Uterus (tissue), 4 donors: ENCODE measurements around the gene OPTC. TPM values are rescaled to one million over a fixed set of nuclear protein-coding genes. Genes with fewer than 3 reads are reported as not detected.

Experiments used
- DNase-seq, 2 donors: peaks; one replicate each; pipeline ENCODE4 v3.0.0-alpha.2; 2019 to 2020
- H3K27ac ChIP-seq, 2 donors: fragments of 200-600 bp; sonication (generic); 1 replicate in 1 of 2; 2 replicates in 1 of 2; pipeline ENCODE4 v1.5.1; 2016 to 2018
- H3K27me3 ChIP-seq, 2 donors: fragments of 200-600 bp; sonication (generic); one replicate each; pipeline ENCODE4 v1.5.1; 2018 to 2019; ENCODE audit warnings: control low read depth in 1 of 2
- H3K36me3 ChIP-seq, 2 donors: fragments of 200-600 bp; sonication (generic); one replicate each; pipeline ENCODE4 v1.5.1; 2019; ENCODE audit warnings: control low read depth in 1 of 2
- H3K4me1 ChIP-seq, 2 donors: fragments of 200-600 bp; sonication (generic); one replicate each; pipeline ENCODE4 v1.5.1; 2018 to 2019; ENCODE audit warnings: control low read depth in 1 of 2
- H3K4me3 ChIP-seq, 2 donors: fragments of 200-600 bp; sonication (generic); 1 replicate in 1 of 2; 2 replicates in 1 of 2; pipeline ENCODE4 v1.5.1; 2018 to 2019; ENCODE audit warnings: mild to moderate bottlenecking in 1 of 2
- H3K9me3 ChIP-seq, 2 donors: fragments of 200-600 bp; sonication (generic); one replicate each; pipeline ENCODE4 v1.5.1; 2019; ENCODE audit warnings: control low read depth in 1 of 2
- CTCF ChIP-seq, 4 experiments: fragments of 200-600 bp in 2 of 4; fragments of 450-650 bp in 2 of 4; sonication (generic) in 2 of 4; IDR thresholded peaks; one replicate each; pipeline ENCODE4 v1.5.1; 2016 to 2019; ENCODE audit warnings: antibody characterized with exemption in 4 of 4, mild to moderate bottlenecking in 2 of 4, moderate library complexity in 1 of 4
- POLR2A ChIP-seq, 2 donors: fragments of 450-650 bp; IDR thresholded peaks; one replicate each; pipeline ENCODE4 v1.6.1; 2016; ENCODE audit warnings: antibody characterized with exemption in 2 of 2, mild to moderate bottlenecking in 1 of 2, moderate library complexity in 1 of 2
- intact Hi-C: fragments of 100-400 bp; cut with DNase I; formaldehyde crosslinking; loops from one replicate; pipeline ENCODE4 v1.15.1; 2023; ENCODE audit warnings: low total_unique reads
- total RNA-seq, 4 donors: library from RNA; depleted of rRNA in 3 of 4; stranded (reverse); fragments of >200 nt in 3 of 4; gene quantifications; one replicate each; pipeline versions ENCODE4 v1.1.0 to v1.2.4, GENCODE V29; 2014 to 2023
- donor health status: DM: yes; HTN: yes; CAD: no.

Gene OPTC
- total RNA-seq, 4 donors from 2014 or later: not detected

- intact Hi-C loops: no loop called here
- no peak overlapping the region for H3K4me3 ChIP-seq
- no peaks in the 10 kb centered on the region for H3K4me1 ChIP-seq
- TF ChIP-seq POLR2A (IDR thresholded peaks at IDR 0.05): no peak
- TF ChIP-seq CTCF (IDR thresholded peaks at IDR 0.05): no peak
- no peaks in the 10 kb centered on the region for H3K9me3 ChIP-seq
- H3K27ac ChIP-seq: peak overlapping the region; percentile 61 to 94
- DNase-seq: no peak
- no peaks in the 10 kb centered on the region for H3K27me3 ChIP-seq
- H3K36me3 ChIP-seq: no peaks in the 10 kb centered on the region
Measured at GRCh38 chr1:203544978-203545816, 51.2 kb downstream of the OPTC start.

- Histone ChIP-seq H3K4me3 (no peak overlapping the region), H3K27me3 (no peaks in the 10 kb centered on the region), H3K27ac (peak overlapping the region; percentile 61 to 94), H3K36me3 (no peaks in the 10 kb centered on the region), H3K9me3 (no peaks in the 10 kb centered on the region), H3K4me1 (no peaks in the 10 kb centered on the region)
- TF ChIP-seq CTCF (IDR thresholded peaks at IDR 0.05): no peak
- no peak for TF ChIP-seq POLR2A (IDR thresholded peaks at IDR 0.05)
- intact Hi-C loops: no loop called here
- DNase-seq: no peak
Measured at GRCh38 chr1:203546274-203546673, 52.3 kb downstream of the OPTC start.

GRCh38 chr1:203547147-203547546, 53.2 kb downstream of the OPTC start:
- intact Hi-C loops: no loop called here
- no peak for TF ChIP-seq CTCF (IDR thresholded peaks at IDR 0.05)
- no peak for TF ChIP-seq POLR2A (IDR thresholded peaks at IDR 0.05)
- Histone ChIP-seq H3K27me3 (no peaks in the 10 kb centered on the region), H3K4me1 (no peaks in the 10 kb centered on the region), H3K4me3 (no peak overlapping the region), H3K27ac (peak overlapping the region; percentile 61 to 94), H3K36me3 (no peaks in the 10 kb centered on the region), H3K9me3 (no peaks in the 10 kb centered on the region)
- DNase-seq: no peak

GRCh38 chr1:203547771-203548421, 53.9 kb downstream of the OPTC start:
- TF ChIP-seq POLR2A (IDR thresholded peaks at IDR 0.05) (no peak), CTCF (IDR thresholded peaks at IDR 0.05) (no peak)
- Histone ChIP-seq H3K27ac (peak overlapping the region; percentile 61 to 94), H3K9me3 (no peaks in the 10 kb centered on the region), H3K36me3 (no peaks in the 10 kb centered on the region), H3K27me3 (no peaks in the 10 kb centered on the region), H3K4me1 (no peaks in the 10 kb centered on the region), H3K4me3 (no peak overlapping the region)
- intact Hi-C loops: no loop called here
- no peak for DNase-seq

GRCh38 chr1:203548892-203549291, 54.9 kb downstream of the OPTC start:
- H3K27me3 ChIP-seq: no peaks in the 10 kb centered on the region
- intact Hi-C loops: no loop called here
- peak overlapping the region; percentile 31 to 94 for H3K27ac ChIP-seq
- no peak for DNase-seq
- no peak for TF ChIP-seq CTCF (IDR thresholded peaks at IDR 0.05)
- no peak for TF ChIP-seq POLR2A (IDR thresholded peaks at IDR 0.05)
- no peaks in the 10 kb centered on the region for H3K36me3 ChIP-seq
- no peaks in the 10 kb centered on the region for H3K9me3 ChIP-seq
- H3K4me3 ChIP-seq: no peak overlapping the region
- peaks cover 0 to 3% of the 10 kb centered on the region in 2 donors for H3K4me1 ChIP-seq
